Left forelimb (tissue), 1 donor: ENCODE data around the gene ARSA.
A peak's percentile ranks its signal among the peaks of the same experiment; 100 is the strongest.

Experiments
- DNase-seq: peaks from one replicate; pipeline ENCODE4 v3.0.0-alpha.2; 2018; ENCODE audit warnings: low spot score

ARSA gene

GRCh38 chr22:50604256-50605001, 23.5 kb downstream of the ARSA start:
- no peak for DNase-seq

GRCh38 chr22:50603511-50604255, 24.3 kb downstream of the ARSA start:
- no peak for DNase-seq

GRCh38 chr22:50602338-50602700, 25.6 kb downstream of the ARSA start:
- no peak for DNase-seq

DNA sequence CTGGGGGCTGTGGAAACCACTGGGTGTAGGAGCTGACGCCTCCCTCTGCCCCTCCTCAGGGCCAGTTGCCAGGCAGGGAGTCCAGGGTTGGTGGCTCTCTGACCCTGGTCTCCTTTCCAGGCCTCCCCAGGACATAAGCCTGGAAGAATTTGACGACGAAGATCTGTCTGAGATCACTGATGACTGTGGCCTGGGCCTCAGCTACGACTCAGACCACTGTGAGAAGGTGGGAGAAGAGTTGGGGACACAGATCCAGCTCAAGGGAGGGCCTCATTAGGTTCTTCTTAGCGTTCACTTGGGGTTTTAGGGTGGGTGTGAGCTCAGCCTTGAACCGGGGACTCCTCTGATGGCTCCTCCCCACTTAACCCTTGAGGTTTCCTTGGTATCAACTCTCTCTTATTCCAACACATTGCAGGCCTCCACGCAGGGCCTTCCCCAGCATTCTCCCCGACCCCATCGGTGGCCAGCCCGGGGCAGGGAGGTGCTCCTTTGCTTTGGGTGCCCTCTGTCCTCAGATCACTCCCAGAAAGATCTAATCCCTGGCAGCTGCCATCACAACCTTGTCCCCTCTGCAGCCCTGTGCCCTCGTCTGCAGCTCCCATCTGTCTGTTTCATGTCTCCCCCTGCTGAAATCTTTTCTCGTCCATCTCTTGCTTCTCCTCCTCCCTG, 26.1 kb downstream of the ARSA start:
- DNase-seq = no peak

DNA sequence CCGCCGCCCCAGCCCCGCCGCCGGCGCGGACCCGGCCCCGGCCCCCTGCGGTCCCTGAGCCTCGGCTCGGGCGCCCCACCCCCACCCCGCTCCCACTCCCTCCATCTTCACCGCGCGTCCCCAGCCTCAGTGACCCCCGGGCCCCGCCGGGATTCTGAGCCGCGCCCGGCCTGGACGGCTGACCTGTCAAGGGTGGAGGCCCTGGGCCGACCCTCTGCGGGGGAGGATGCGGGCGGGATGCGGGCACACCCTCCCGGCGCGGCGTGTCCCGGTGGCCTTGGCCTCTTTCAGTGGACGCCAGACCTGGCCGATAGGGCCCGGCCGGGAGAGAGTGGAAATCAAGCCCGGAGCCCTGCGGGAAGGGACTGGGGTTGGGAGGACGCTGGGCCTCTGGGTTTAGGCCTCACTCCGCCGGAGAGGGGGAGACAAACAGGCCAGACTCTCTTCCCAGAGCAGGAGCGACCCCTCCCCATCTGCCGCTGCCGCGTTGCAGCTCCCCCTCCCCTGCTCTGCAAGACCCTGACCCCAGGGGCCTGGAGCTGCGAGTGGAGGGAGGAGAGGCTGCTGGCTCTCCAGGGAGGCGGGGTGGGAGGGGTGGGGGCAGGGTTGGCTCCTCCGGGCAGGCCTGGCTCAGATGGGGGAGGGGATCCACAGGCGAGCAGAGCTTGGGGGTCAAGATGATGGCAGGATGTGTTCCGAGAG, 26.8 kb downstream of the ARSA start:
- DNase-seq = no peak

DNA sequence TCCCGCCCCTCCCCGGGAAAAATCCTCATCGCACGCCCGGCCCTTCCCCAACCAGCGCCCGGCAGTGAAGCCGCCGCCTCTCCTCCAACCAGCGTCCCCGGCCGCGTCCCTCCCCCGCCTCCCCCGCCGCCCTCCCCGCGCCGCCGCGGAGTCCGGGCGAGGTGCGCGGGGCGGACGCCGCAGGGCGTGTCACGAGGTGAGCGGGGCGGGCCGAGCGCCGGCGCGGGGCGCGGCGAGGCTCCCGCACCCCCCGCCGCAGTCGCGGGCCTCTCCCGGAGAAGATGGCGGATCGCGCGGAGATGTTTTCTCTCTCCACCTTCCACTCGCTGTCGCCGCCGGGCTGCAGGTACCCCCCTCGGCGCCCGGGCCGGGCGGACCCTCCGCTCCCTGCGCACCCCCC, 27.4 kb downstream of the ARSA start, which contains the start of gene MAPK8IP2:
MAPK8IP2 (plus strand) TSS at position 256 of the 400 bp plus-strand sequence; CDS start at position 282, 26 bp downstream.
- no peak for DNase-seq

- peak; percentile 81 for DNase-seq
Observed at GRCh38 chr22:50599816-50600455, 28.0 kb downstream of the ARSA start.

- no peak for DNase-seq
Observed at GRCh38 chr22:50597097-50597496, 30.9 kb downstream of the ARSA start.

GRCh38 chr22:50595189-50595588, 32.8 kb downstream of the ARSA start:
- DNase-seq = no peak

DNA sequence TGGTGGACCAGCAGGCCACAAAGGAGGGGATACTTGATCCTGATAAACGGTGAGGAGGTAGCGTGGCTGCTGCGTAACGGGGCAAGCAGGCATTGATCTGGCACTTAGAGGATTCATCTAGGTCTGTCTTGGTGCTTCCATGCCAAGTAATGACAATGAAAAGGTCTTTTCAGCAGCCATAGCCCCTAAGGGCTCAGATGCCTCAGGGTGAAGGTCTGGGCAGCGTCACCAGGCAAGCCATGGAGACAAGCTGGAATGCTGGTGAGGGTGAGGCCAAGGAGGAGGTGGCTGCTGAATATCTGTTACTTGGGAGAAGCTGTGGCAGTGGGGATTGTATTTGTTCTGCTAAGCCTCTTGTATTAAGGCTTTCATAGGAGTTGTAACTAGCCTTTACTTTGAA, 40.5 kb downstream of the ARSA start:
- DNase-seq = no peak

DNA sequence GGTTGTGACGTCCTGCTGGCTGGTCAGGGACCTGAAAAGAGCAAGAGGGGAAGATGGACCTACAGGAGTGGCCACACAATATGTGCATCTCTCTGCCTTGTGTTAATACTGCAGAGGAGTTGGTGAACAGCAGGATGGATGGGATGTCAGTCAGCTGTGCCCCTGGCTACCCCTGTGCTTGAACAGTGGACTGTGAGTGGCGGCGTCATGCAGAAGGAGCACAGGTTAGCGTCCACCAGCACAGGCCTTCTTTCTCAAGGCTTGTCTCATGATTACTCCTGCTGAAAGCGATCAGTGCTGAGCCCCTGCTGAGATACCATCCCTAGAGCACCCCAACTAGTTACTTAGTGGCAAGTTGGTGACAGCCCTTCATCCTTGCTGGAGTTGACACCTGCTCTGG, 41.5 kb downstream of the ARSA start:
- DNase-seq = no peak

DNA sequence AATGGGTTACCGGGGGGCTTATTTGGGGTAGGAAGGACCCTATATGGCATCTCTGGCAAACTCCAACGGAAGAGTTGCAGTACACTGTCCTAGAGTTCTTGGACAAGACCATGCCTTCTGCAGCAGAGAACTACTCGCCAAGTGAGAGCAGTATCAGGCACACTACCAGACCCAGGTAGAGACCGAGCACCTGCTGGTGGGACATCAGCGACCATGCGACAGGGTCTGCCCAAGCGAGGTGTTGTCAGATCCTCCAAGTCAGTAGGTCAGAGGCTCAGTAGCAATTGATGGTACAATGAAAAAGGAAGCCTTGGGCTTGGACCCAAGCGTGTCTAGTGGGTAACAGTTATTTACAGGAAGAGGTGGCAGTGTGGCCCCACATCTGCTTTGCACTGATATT, 42.2 kb downstream of the ARSA start:
- no peak for DNase-seq

- DNase-seq = no peak
Observed at GRCh38 chr22:50585238-50585637, 42.7 kb downstream of the ARSA start.

- no peak for DNase-seq
Observed at GRCh38 chr22:50584106-50585096, 43.6 kb downstream of the ARSA start.

GRCh38 chr22:50583294-50583861, 44.6 kb downstream of the ARSA start:
- DNase-seq = no peak

GRCh38 chr22:50582493-50583293, 45.3 kb downstream of the ARSA start, which contains the start of gene CHKB:
CHKB (minus strand) TSS chr22:50582849; CDS start chr22:50582781, 68 bp downstream.
- DNase-seq = peak; percentile 99

DNA sequence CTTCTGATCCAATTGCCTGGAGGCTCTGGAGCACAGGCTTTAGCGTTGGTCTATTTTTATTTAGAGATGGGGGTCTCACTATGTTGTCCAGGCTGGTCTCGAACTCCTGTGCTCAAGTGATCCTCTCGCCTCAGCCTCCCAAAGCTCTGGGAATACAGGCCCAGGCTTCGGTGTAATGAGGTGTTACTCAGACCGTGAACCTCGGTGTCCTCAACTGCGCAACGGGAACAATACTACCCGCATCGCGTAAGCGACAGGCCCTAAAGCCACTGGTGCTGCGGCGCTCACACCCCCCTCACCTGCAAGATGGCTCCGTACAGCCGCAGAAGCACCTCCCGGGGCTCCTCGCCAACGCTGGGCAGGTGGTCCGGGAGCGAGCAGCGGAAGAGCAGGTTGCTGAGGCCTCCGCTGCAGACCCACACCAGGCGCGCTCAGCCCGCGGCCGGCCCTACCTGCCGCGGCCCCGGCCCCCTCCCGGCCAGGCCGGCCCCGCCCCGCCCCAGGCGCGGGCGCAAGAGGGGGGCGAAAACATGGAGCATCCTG, 45.9 kb downstream of the ARSA start:
- DNase-seq = no peak

DNA sequence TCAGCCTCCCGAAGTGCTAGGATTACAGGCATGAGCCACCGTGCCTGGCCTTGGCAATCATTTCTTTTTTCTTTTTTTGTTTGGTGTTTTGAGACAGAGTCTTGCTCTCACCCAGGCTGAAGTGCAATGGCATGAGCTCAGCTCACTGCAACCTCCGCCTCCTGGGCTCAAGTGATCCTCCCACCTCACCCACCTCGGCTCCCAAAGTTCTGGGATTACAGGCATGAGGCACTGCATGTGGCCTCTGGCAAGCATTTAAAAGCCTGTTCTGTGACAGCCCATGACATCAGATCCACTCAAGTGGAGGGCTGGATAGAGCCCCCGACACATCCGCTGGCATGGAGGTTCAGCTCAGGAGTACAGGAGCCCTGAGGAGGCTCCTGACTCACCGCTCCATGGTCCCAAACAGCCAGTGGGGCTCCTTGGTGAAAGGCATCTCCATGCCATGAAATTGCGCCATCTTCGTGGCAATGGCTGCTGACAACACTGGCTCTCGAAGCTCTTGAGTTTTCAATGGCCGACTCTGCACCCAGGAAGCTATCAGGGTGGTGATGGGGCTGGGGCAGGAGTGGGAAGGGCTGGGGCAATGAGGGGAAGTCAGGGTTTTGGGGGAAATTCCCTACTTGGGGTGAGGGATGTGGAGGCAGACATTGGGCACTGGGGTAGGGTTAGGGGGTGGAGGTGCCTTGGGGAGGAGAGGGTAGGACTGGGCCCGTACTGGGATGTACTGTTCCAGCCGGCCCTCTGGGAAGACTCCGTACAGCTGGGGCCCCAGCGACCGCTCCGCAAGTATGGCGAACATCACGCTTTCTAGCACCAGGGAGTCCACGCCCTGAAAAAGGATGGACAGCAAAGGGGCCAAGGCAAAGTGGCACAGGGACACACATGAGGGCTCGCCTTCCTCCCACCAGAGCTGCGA, 46.7 kb downstream of the ARSA start:
- DNase-seq = no peak
